Adipocyte (in vitro differentiated cells): ENCODE data around the gene MAGOH.
"Not testable (repeated sequence)": the region's sequence is repeated elsewhere in the genome, so short reads cannot be mapped to it uniquely, and the experiment has no call there.

Source experiments
- DNase-seq: peaks from one replicate; pipeline ENCODE4 v3.0.0-alpha.2; 2015; ENCODE audit warnings: low read depth
- H3K27me3 ChIP-seq: replicated peaks from 2 replicates; pipeline ENCODE4 v1.7.0; 2013; ENCODE audit warnings: mild to moderate bottlenecking, low read length, moderate library complexity; ENCODE audit not compliant: control insufficient read depth, insufficient read depth
- H3K36me3 ChIP-seq: 2 replicates; pipeline ENCODE4 v1.7.0; 2013; ENCODE audit warnings: low read length, mild to moderate bottlenecking, moderate library complexity; ENCODE audit not compliant: control insufficient read depth, insufficient read depth, severe bottlenecking
- H3K4me1 ChIP-seq: 2 replicates; pipeline ENCODE4 v1.7.0; 2013; ENCODE audit warnings: mild to moderate bottlenecking, low read length, moderate library complexity; ENCODE audit not compliant: control insufficient read depth, insufficient read depth
- H3K4me3 ChIP-seq: 2 replicates; pipeline ENCODE4 v1.7.0; 2013; ENCODE audit warnings: mild to moderate bottlenecking, low read length, moderate library complexity
- H3K9ac ChIP-seq: 2 replicates; pipeline ENCODE4 v1.7.0; 2013; ENCODE audit warnings: mild to moderate bottlenecking, low read length, moderate library complexity
- H3K9me3 ChIP-seq: 2 replicates; pipeline ENCODE4 v1.7.0; 2013; ENCODE audit warnings: mild to moderate bottlenecking, low read length, moderate library complexity; ENCODE audit not compliant: control insufficient read depth

MAGOH gene

GRCh38 chr1:53238197-53239155 is at the start of gene MAGOH:
TSS of gene MAGOH (minus strand) at chr1:53238518. CDS start at chr1:53238448, 70 bp downstream.
- Histone ChIP-seq H3K36me3 (peaks cover 23% of the 10 kb centered on the region), H3K27me3 (no peaks in the 10 kb centered on the region), H3K9ac (peak within 1 kb of the TSS; percentile 99), H3K4me3 (peak within 1 kb of the TSS; percentile 99), H3K4me1 (peaks cover 17% of the 10 kb centered on the region), H3K9me3 (no peaks in the 10 kb centered on the region)
- peak; percentile 98 for DNase-seq

- H3K27me3 ChIP-seq = no peaks in the 10 kb centered on the region
- H3K9ac ChIP-seq = no peak overlapping the region
- H3K4me3 ChIP-seq = no peak overlapping the region
- DNase-seq = no peak
- no peaks in the 10 kb centered on the region for H3K36me3 ChIP-seq
- no peaks in the 10 kb centered on the region for H3K9me3 ChIP-seq
- H3K4me1 ChIP-seq = peaks cover 4% of the 10 kb centered on the region
These were observed 48.6 kb upstream of the MAGOH start for GRCh38 chr1:53286955-53287354.

- H3K4me1 ChIP-seq = peaks cover 10% of the 10 kb centered on the region
- H3K27me3 ChIP-seq = no peaks in the 10 kb centered on the region
- no peak for DNase-seq
- H3K4me3 ChIP-seq = no peak overlapping the region
- no peaks in the 10 kb centered on the region for H3K36me3 ChIP-seq
- H3K9me3 ChIP-seq = no peaks in the 10 kb centered on the region
- no peak overlapping the region for H3K9ac ChIP-seq
These were observed 47.8 kb upstream of the MAGOH start for GRCh38 chr1:53285969-53286760.

GRCh38 chr1:53285546-53285945 is 47.2 kb upstream of the MAGOH start:
- H3K9ac ChIP-seq = no peak overlapping the region
- peaks cover 10% of the 10 kb centered on the region for H3K4me1 ChIP-seq
- H3K4me3 ChIP-seq = no peak overlapping the region
- H3K36me3 ChIP-seq = no peaks in the 10 kb centered on the region
- no peak for DNase-seq
- no peaks in the 10 kb centered on the region for H3K9me3 ChIP-seq
- H3K27me3 ChIP-seq = no peaks in the 10 kb centered on the region

GRCh38 chr1:53284224-53285020 is 46.1 kb upstream of the MAGOH start:
- no peaks in the 10 kb centered on the region for H3K9me3 ChIP-seq
- no peaks in the 10 kb centered on the region for H3K27me3 ChIP-seq
- peaks cover 10% of the 10 kb centered on the region for H3K4me1 ChIP-seq
- H3K9ac ChIP-seq = no peak overlapping the region
- no peak overlapping the region for H3K4me3 ChIP-seq
- DNase-seq = no peak
- no peaks in the 10 kb centered on the region for H3K36me3 ChIP-seq

- not testable (repeated sequence) for DNase-seq, H3K36me3 ChIP-seq, H3K9me3 ChIP-seq
These were observed 44.8 kb upstream of the MAGOH start for GRCh38 chr1:53283156-53283555.

GRCh38 chr1:53281133-53281532 is 42.8 kb upstream of the MAGOH start:
- Histone ChIP-seq H3K27me3 (no peaks in the 10 kb centered on the region), H3K4me1 (peaks cover 10% of the 10 kb centered on the region), H3K4me3 (no peak overlapping the region), H3K9ac (no peak overlapping the region), H3K9me3 (no peaks in the 10 kb centered on the region), H3K36me3 (no peaks in the 10 kb centered on the region)
- no peak for DNase-seq

More at GRCh38 chr1:53283156-53283555, 44.8 kb upstream of the MAGOH start:
- not testable (repeated sequence) for H3K4me1 ChIP-seq, H3K9ac ChIP-seq, H3K27me3 ChIP-seq, H3K4me3 ChIP-seq

- Histone ChIP-seq H3K27me3 (no peaks in the 10 kb centered on the region), H3K9me3 (no peaks in the 10 kb centered on the region), H3K36me3 (no peaks in the 10 kb centered on the region), H3K9ac (no peak overlapping the region), H3K4me3 (no peak overlapping the region), H3K4me1 (peaks cover 10% of the 10 kb centered on the region)
- DNase-seq = no peak
These were observed 42.2 kb upstream of the MAGOH start for GRCh38 chr1:53280496-53280895.

- H3K9ac ChIP-seq = no peak overlapping the region
- H3K4me1 ChIP-seq = peaks cover 10% of the 10 kb centered on the region
- DNase-seq = no peak
- H3K9me3 ChIP-seq = no peaks in the 10 kb centered on the region
- no peaks in the 10 kb centered on the region for H3K36me3 ChIP-seq
- no peak overlapping the region for H3K4me3 ChIP-seq
- no peaks in the 10 kb centered on the region for H3K27me3 ChIP-seq
These were observed 41.2 kb upstream of the MAGOH start for GRCh38 chr1:53279296-53280200.

- no peak overlapping the region for H3K9ac ChIP-seq
- H3K4me1 ChIP-seq = peaks cover 10% of the 10 kb centered on the region
- peak; percentile 77 for DNase-seq
- no peaks in the 10 kb centered on the region for H3K9me3 ChIP-seq
- H3K36me3 ChIP-seq = no peaks in the 10 kb centered on the region
- H3K27me3 ChIP-seq = no peaks in the 10 kb centered on the region
- H3K4me3 ChIP-seq = no peak overlapping the region
These were observed 40.0 kb upstream of the MAGOH start for GRCh38 chr1:53278298-53278725.
